ENCODE measurements around the gene ZYX.

GRCh38 chr7:143388051-143388450, 6.9 kb downstream of the ZYX start:
- no peak for TF ChIP-seq SREBF2 (CRISPR knock-in tag; IDR thresholded peaks at IDR 0.05)
- no peak for TF ChIP-seq FOXA3 (CRISPR knock-in tag; conservative IDR thresholded peaks at IDR 0.05 in 1 of 2, IDR thresholded peaks at IDR 0.05 in 1 of 2)
- TF ChIP-seq ZNF780A (CRISPR knock-in tag; IDR thresholded peaks at IDR 0.05) = no peak
- TF ChIP-seq KLF10 (CRISPR knock-in tag; IDR thresholded peaks at IDR 0.05) = no peak

All from K562 (cell line).